ENCODE measurements around the gene FER1L5.

FER1L5 gene

DNA sequence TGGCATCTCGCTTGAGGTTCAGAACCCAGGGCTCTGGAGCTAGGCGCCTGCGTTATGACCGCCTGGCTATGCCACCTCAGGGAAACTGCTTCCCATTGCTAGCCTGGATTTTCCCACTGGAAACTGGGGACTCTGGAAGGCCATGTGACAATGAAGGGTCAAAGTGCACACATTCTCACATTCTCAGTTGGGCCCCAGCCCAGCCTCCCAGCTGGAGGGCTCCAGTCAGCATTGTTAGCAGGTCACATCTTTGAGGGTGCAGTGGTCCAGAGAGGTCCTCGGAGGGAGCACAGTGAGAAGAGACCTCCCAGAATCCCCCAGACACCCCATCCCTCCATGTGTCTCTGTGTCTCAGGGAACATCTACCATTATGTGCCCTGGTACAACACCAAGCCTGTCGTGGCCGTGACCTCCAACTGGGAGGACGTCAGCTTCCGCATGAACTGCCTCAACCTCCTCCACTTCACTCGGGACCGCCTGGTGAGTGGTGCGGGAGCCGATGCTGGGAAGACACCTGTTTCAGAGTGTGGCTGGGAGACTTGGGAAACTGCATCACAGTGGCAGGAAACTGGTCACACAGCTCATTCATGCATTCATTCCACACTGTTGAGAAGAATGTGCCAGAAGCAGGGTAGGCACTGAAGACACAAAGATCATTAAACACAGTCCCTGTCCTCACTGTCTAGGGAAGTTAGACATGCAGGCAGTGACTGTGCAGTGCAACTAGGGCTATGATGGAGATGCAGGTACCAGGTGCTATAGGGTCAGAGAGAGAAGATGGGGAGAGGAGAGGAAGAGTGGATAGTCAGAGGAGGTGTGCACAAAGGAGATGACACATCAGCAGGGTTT lies 41.6 kb downstream of the FER1L5 start:
- DNase-seq = no peak

DNA sequence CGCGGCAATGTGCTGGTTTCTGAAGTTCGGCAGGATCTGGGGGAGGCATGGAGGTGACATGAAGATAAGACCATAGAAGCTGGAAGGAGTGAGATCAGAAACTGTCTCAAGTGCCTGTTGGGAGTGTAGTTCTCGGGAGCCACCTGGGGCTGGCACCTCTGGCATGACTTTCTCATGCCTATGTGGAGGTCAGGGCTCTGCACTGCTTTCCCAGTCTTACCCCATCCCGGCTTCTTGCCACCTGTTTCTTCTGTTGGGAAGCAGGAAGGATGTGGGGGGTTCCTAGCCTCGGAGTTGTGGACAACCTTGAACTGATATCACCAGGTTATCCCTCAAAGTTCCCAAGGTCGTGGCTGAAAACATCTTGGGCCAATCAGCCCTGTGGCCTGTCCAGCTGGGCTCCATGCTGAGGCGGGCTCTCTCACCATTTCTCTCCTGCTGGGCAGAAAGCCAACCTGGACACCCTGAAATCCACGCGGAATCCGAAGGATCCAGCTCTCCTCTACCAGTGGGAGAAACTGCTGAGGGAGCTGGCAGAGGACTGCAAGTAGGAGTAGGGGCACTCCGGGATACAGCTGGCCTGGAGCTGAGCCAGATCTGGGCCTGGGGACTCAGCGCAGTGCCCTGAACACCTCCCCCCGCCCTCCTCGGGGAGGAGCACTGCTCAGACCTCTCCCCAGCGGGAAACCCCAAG lies 42.5 kb downstream of the FER1L5 start:
- no peak for DNase-seq

DNA sequence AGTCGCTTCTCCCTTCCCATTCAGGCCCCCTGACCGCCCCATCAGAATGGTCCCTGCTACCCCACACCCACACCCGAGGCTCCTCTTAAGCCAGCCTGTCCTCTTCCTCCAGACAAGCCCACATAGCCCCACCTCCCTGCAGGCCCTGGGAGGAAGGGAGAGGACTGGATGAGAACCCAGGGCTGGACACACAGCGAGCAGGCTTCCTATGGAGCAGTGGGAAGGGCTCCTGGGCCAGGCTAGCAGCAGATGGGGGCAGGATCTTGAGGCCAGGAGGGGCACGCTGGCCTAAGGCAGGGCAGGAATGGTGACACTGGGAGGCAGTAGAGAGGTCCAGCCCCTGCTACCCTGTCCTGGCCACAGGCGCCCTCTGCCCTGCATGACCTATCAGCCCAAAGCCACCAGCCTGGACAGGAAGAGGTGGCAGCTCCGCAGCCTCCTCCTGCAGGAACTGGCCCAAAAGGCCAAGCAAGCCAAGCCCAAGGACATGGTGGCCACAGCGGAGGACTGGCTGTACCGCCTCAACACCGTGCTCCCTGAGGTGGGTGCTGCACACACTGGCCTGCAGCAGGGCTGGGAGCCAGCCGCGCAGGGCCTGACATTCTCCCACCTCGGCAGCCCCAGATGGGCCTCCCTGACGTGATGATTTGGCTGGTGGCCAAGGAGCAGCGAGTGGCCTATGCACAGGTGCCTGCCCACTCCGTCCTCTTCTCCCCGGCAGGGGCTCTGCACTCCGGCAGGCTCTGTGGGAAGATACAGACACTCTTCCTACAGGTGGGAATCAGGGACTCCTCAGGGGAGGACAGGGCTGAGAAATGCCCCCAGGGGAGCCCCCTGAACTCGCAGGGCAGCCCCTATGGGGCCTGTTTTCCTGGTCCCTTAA lies 43.3 kb downstream of the FER1L5 start:
- DNase-seq = no peak

DNA sequence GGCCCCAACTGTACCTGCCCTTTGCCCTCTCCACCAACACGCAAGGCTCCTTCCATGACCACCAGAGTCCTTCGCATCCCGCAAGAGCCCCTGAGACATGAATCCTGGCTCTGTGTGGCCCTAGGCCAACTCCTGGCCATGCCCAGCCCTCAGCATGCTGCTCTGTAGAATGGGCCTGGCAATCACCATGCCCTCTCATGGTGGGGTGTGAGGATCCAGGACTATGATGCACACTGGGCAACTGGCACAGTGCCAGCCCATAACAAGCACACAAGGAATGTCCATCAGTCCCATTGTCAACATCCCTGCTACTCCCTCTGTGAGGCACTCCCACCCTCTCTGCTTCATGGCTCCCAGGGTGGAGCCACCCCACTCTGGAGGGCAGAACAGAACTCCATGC lies 44.7 kb downstream of the FER1L5 start:
- no peak for DNase-seq

DNA sequence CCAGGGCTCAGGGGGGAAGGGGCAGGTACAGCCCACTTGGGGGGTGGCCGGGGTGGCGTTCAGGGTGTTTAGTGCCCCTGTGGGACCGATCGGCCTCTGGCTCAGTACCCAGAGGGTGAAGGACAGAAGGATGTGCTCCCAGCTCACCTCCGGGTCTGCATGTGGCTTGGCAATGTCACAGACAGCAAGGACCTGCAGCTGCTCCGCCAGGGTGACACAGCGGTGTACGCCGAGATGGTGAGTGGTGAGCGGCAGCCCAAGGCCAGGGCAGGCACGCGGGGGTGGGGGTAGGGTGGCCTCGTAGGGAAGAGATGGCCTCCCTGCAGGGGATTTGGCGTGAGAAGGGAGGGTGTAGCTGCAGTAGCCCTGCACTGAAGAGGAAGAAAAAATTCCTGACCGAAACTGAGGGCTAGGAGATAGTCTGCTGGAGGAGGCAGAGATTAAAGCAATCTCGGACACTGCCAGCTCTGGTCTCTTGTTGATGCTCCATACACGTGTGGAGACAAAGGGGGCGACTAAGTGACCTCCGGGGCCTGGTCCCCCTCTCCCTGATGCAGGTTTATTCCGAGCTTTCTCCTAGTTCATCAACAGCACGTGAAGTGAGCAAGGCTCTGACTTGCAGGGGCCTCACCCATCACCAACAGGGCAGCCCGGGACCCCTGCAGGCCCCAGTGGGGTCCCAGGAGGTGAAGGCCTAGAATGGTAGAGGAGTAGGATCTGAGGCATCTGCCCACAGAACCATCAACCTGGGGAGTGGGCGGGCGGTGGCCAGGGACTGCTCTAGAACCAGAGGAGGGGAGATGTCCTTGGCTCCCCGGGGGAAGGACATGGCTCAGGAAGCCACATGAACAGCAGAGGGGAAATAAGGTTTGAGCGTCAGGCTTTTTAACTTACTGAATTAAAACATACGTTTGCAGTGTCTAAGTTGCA lies 45.4 kb downstream of the FER1L5 start:
- DNase-seq = no peak

DNA sequence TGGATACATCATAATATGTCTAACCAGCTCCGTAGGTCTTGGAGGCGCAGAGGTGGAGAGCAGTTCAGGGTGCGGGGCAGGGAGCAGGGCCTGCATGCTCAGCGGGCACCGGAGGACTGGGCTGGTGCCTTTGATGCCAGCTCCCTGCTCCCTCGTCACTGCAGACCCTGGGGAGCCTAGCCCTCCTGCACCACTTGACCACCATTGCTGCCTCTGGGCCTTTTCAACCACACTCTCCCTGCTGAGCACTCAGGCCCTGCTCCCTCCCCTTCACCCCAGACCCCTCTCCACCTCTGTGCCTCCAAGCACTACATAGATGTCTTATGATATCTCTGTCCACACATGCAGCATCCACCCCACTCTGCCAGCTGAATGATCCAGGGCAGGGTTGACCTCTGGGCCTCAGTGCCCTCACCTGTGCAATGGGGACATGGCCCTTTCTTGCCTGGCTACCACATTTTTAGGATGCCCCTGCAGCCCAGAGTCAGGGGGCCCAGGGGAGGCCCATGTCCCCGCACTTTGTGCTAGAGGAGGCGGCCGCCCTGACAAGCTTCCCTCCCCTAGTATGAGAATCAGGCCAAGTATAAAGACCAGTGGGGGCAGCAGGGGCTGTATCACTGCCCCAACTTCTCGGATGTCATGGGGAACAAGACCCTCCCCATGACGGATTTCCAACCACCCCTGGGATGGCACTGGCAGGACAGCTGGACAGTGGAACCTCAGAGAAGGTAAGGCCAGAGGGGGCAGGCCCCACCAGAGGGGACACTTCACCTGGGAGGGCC lies 46.3 kb downstream of the FER1L5 start:
- no peak for DNase-seq

DNA sequence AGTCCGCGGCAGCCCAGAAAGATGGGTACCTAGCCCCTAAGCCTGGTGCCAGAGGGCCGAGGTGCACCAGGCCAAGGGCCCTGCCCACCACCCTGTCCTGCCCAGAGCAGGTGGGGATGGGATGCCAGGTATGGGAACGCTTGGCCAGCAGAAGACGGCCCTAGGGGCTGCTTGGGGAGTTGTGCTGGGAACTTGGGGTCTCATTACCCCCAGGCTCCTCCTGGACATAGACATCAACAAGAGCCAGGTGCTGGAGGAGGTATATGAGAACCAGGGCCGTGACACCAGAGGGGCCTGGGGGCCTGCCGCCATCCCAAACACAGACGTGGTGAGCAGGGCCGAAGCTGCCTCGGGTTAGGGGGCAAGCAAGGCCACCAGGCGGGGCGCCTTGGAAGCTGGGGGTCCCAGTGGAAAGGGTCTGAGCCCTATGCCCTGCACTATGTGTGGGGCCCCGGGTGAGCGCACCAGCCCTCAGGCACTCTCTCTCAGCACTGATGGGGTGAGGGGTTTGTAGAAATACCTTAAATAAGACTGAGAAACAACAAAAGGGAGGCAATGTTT lies 46.9 kb downstream of the FER1L5 start:
- DNase-seq = no peak

DNA sequence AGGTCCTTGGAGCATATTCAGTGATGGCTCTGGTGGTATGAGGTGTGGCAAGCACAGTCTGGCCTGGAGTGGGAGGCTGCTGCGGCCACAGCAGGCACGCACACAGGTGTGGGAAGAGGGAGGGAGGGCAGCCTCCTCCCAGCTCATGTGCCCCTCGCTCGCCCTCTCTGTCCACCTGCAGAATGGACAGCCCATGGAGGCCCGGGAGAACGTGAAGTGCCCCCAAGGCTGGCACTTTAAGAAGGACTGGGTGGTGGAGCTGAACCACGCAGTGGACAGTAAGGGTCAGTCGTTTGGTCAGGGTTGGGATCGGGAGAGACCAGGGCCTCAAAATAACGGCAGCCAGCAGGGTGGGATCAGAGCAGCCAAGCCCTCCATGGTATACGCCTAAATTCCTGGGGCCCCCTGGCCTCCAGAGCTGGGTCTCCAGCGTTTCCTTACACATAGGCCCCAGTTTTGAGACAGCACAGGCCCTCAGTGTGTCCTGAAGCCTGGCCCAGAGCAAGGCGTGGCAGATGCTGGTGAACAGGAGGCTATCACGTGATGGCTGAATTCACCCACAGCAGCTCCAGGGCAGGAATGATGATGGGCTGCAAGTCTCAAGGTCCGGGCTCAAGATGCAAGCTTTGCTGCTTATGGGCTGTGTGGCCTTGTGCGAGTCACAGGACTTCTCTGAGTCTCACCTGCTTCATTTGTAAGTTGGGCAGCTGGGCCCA lies 47.9 kb downstream of the FER1L5 start:
- DNase-seq = no peak

DNA sequence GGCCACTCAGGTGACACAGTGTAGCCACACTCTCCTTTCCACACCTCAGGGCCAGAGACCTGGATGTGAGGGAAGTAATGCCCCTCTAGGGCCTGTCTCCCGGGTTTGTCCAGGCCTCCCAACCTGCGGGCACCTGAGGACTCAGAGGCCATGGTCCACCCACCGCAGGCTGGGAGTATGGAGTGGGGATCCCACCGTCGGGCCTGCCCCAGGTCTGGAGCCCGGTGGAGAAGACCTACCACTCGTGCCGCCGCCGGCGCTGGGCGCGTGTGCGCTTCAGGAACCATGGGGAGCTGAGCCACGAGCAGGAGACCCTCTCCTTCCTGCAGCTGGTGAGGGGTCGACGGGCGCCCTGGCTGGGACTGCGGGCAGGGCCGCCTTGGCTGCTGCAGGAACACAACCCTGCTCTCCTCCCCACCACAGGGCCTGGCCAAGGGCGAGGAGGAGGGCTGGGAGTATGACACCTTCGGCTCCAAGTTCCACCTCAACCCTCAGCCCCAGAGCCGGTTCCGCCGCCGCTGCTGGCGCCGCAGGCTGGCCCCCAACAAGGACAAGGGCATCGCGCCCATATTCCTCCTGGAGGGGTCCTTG lies 48.6 kb downstream of the FER1L5 start:
- no peak for DNase-seq

DNA sequence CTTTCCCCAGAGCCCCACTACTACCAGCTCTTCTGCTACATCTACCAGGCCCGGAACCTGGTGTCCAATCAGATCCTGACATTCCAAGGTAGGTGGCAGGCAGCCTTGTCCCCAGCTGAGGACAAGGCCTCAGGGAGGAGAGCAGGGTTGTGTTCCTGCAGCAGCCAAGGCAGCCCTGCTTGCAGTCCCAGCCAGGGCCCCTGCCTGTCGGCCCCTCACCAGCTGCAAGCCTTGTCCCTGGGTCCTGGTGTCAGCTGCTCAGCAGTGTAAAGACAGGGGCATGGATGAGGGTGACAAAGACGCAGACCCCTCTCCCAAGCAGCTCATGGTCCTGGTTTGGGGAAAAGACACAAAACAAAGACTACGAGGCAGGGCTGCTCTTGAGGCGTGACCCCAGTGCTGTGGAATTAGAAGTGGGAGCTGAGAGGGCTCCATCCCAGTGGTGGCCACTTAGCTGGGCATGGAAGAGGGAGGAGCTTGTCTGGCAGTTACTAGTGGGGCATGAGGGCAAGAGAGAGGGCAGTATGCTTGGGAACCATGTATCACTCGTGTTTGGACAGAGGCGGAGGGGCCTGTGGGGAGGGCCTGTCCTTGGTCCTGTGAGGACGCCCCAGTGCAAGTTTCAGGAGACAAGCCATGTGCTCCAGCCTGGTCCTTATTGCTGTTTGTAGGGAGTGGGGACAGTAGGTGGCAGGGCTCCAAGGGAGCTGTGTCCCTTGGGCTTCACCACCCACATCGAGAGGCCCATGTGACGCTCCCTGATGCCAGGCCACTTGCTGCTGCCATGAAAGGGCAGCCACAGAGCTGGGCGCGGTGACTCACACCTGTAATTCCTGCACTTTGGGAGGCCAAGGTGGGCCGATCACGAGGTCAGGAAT lies 49.8 kb downstream of the FER1L5 start:
- DNase-seq = no peak

DNA sequence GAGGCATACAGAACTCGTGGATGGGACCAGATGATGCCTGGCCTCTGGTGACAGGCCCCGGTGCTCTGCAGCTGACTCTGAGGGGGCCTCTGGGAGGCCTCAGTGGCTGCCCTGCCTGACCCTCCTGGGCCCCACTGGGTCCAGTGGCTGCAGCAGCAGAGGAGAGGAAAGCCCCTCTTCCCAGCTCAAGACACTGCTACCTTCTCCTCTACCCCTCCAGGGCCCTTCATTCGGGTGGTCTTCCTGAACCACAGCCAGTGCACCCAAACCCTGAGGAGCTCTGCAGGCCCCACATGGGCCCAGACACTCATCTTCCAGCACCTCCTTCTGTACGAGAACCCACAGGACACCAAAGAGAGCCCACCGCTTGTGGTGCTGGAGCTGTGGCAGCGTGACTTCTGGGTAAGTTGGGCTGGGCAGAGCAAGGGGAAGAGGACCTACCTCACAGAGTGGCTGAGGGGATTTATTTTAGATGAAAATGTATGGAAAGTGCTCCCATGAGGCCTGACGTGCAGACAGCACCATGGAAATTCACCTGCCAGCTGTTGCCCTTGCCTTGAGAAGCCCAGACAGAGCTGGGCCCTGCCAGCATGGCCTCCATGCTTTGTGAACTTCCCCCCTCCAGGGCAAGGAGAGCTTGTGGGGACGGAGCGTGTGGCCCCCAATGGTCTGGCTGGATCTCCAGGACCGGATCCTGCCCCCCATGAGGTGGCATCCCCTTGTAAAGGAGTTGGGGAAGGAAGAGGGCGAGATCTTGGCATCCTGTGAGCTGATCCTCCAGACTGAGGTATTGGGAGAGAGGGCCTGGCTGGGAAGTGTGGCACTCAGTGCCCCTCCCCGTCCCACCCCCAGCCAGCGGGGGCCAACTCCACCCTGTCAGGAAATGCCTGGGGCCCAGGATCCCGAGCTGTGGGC lies 51.0 kb downstream of the FER1L5 start:
- no peak for DNase-seq

DNA sequence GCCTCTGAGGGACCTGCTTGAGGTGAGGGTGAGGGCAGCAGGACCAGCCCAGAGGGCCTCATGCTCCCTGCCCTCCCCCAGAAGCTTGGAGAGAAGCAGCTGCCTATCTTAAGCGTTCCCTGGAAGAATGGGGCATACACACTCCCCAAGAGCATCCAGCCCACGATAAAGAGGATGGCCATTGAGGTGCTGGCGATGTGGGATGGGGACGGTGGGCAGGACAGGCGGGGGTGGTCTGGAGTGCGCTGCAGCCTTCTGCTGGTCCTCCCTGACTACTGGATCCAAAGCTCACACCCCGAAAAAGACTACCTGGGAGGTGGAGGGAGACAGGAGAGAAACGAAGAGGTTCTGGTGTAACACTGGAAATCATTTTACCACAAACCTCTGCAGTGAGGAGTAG lies 51.7 kb downstream of the FER1L5 start:
- DNase-seq = no peak

DNA sequence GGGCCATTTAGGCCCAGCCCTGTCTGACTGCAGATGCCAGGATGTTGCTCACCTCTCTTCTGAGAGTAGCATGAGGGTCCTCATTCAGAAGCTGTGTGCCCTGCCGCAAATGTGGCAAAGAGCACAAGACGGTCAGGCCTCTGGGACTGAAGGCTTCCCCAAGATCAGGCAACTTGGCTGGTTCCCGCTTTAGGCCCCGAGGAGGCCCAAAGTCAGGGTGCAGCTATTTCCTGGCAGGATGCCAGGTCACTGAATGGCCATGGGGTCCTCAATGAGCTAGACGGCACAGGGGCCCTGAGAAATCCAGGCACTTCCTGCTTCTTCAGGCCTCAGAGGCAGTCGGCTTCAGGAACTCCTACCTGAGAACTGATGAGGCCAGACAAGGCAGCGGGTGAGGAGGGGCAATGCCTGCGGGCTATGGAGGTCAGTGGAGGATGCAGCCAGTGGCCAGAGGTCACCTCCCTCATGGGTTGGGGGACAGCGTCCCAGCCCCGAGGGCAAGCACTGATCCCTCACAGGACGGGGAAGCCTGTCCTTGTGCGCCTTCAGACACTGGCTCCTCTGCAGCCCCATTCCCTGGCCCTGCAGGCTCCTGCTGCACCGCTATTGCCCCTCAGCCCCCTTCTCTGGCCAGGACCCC lies 52.4 kb downstream of the FER1L5 start:
- DNase-seq = no peak

DNA sequence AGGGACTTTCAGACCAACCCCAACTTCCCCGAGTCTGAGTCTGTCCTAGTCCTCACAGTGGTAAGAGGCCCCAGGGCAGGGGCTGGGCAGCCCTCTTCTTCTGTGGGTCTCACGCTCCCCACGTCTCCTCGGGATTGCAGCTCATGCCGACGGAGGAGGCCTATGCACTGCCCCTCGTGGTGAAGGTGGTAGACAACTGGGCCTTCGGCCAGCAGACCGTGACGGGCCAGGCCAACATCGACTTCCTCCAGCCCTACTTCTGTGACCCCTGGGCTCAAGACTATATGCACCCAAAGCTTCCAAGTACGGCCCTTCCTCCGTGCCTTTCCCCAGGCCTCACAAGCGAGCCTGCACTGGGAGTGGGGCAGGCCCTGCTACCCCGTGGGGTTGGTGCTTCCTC lies 53.0 kb downstream of the FER1L5 start:
- DNase-seq = no peak

DNA sequence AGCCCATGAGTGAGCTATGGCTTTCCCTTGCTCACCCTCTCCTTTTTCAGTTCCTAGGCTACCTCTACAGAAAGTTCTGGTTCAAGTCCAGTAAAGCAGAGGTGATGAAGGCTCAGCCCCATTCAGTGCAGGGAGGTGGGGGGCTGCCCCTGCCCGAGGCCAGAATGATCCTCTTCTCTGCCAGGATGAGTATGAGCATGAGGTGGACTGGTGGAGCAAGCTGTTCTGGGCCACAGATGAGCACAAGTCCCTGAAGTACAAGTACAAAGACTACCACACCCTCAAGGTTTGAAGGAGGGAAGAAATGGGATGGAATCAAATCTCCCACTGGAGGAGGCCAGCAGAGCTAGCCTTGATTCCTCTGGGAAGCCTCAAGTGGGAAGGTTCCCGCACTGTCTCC lies 54.9 kb downstream of the FER1L5 start:
- DNase-seq = no peak

DNA sequence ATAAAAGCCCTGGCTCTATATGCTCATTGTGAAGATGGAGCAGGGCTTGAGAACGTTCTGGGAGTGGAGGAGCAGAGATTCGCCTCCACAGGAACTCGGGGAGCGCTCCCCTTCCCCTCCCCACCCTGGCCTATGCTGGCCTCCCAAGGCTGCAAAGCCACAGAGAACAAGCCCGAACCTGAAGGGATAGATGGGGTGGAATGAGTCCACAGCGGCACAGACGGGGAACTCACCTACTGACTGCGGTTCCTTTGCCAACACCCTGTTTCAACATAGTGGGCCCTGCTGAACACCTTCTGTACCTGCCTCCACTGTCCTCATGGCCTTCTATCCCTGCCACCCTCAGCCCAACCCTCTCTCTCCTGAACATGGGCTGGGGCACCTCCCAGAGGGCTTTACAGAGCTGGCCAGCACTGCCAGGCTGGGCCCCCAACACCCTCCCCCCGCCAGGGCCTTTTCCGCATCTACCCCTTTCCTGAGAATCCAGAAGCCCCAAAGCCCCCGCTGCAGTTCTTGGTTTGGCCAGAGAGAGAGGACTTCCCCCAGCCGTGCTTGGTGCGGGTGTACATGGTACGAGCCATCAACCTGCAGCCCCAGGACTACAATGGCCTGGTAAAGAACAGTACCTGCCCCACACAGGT lies 55.8 kb downstream of the FER1L5 start:
- DNase-seq = no peak

DNA sequence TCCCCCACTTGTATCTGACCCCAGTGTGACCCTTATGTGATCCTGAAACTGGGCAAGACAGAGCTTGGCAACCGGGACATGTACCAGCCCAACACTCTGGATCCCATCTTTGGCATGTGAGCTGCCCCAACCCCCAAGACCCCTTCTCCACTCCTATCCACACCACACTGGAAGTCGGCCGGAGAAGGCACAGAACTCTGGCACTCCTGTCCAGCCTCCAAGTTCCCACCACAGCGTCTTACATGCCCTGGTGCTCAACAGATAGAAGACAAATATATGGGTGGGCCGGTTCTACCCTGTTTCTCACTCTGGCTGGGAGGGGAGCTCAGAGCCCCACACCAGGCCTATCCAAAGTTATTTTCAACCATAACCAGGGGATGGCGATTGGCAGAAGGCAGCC lies 56.5 kb downstream of the FER1L5 start:
- no peak for DNase-seq
